RKO (cell line): Measurements from ENCODE around the gene SMG1.
"Not testable (repeated sequence)": the region's sequence is repeated elsewhere in the genome, so short reads cannot be mapped to it uniquely, and the experiment has no call there.

Experiments used
- DNase-seq: peaks from one replicate; pipeline ENCODE4 v3.0.0-alpha.2; 2016; ENCODE audit warnings: low spot score

SMG1 gene

DNA sequence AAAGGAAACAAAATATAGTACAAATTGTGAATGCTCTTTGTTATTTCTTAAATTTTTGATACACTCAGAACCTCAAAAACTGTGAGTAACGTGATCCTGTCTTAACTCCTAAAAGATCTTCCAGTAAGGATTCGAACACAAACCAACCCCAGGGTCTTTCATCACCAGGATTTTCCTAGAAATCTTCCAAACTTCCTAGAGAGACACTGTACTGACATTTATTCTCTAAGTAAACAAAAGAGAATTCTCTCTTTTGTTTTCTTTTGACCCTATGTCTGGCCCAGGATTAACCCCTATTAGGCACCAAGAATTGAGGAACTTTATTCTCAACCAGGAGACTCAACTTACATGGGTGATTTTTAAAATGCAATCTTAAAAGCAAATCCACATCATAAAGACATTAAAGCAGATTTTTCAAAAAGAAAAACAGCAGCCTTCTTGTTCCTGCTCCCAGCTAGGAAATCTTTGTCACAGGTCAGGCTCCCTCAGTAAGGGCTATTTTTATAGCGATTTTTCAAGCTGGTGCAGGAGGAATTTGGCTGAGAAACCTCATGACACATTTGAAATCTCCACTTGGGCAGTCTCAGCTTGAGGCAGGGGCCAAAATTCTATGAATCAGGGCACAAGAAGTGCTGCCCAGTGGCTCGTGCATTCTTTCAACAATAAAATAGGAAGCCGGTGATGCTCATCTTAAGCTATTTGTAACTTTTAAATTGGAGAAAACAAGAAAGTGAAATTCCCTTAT lies 6.2 kb upstream of the SMG1 start:
- DNase-seq = peak; percentile 27

DNA sequence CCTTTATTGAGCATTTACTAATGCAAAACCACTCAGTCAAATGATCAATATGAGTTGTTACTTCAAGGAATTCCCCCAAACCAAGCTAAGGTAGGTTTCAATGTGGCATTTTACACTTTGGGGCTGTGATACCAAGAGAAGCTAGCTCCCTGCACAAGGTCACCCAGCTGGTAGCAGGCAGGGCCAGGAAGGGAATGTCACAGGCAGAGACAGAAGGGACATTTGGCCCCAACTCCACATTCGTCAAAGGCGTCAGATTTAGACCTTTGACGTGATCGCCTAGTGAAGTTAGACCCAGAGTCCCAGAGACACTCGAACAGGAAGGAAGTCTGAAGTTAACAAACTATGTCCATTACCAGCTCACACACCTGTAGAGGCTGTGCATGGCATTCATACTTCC lies 5.5 kb upstream of the SMG1 start:
- no peak for DNase-seq

DNA sequence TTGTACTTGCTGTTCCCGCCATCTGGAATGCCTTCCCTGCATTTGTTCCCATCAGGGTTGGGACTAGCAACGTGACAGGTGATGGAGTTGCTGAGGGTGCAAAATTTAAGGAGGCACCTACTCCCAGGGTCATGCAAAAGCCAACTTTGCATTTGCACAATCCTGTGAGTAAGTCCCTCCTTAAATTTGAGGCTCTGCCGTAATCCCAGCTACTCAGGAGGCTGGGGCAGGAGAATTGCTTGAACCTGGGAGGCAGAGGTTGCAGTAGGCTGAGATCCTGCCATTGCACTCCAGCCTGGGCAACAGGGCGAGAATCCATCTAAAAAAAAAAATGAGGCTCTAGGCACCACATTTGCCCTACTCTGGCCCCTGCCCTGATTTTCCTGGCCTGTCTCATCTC lies 3.9 kb upstream of the SMG1 start:
- not testable (repeated sequence) for DNase-seq

DNA sequence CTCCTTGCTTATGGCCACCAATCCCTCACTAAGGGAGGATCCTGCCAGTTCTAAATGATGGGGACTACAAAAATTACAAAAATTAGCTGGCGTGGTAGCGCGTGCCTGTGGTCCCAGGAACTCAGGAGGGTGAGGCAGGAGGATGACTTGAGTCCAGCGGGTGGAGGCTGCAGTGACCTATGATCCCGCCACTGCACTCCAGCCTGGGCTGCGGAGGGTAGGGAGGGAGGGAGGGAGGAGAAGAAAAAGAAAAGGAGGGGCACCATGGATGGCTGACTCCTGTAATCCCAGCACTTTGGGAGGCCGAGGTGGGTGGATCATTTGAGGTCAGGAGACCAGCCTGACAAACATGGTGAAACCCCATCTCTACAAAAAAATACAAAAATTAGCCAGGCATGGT lies 1.9 kb upstream of the SMG1 start:
- DNase-seq = not testable (repeated sequence)

DNA sequence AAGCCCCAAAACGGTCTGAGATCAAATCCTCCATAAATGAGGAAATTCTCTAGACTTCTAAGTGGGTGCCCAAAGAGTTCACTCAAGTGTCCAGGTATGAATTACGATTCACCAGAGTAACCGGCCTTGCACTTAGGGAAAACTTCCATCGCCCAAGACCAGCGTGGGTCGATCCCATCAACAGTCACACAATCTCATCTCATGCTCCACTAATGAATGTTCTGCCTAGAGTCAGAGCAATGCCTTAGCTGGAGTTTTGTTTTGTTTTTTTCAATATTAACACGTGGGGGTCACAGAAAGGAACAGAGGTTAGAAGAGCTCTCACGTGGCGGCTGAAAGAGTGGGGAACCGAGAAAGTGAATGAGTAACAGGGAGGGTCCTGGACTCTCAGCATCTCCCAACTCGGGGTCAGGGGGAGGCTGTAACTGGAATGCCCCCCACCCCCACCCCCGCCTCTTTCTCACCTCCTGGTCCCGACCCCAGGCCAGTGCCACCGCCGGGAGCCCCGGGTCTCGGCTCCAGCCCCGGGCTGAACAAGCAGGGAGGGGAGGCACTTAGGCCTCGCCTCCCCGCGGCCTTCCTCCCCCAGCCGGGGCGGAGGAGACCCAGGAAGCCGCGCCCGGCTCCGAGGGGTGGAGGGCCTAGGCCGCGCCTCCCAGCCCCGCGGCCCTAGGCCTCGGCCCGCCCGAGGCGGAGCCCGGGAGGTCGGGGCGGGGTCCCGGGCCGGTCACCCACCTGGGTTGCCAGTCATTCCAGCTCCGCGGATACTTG lies 808 bp downstream of the SMG1 start:
- DNase-seq = peak; percentile 67

DNA sequence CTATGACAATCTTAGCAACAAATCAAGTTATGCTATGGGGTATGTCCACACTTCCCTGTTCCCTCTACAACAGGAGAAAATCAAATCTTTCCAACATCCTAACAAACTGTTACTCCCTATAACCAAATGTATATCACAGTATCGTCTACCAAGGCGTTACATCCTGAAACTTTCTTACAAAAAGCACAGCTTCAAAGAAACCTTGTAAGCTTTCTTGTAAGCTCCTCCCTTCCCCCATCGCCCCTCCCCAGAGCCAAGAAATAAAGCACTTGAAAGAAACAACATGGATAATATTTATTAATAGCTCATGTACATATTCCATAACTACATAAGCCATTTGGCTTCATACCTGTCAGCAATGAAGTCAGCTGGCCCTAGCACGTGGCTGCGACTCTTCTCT lies 2.3 kb downstream of the SMG1 start:
- DNase-seq = not testable (repeated sequence)

DNA sequence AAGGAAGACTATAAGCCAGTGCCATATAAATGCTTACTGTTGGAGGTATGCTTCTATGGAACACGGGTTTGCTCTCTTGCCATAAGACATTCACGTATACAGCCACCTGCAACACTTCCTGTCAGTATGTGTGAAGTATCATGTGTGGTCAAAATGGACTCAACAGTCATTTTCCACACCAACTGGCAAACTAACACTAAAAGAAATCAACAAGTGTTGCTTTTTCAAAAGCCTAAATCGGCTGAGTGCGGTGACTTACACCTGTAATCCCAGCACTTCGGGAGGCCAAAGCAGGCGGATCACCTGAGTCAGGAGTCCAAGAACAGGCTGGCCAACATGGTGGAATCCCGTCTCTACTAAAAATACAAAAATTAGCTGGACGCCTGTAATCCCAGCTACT lies 3.1 kb downstream of the SMG1 start:
- DNase-seq = not testable (repeated sequence)

DNA sequence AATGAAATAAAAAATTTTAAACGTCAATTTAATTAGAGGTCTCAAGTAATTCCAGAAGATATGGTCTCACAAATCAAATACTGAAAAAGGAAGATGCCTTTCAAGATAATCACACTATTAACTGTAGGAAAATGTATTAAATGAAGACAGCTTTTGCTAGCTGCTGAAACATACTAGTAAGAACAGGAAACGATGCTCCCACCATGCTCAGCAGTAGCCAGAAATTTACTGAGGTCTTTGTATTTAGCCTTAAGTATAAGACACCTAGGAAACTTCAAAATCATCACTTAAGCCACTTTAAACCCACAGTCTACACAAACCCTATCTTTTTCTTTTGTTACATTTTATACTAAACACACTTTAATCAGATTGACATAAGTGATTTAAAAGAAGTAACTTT lies 16.6 kb downstream of the SMG1 start:
- not testable (repeated sequence) for DNase-seq

DNA sequence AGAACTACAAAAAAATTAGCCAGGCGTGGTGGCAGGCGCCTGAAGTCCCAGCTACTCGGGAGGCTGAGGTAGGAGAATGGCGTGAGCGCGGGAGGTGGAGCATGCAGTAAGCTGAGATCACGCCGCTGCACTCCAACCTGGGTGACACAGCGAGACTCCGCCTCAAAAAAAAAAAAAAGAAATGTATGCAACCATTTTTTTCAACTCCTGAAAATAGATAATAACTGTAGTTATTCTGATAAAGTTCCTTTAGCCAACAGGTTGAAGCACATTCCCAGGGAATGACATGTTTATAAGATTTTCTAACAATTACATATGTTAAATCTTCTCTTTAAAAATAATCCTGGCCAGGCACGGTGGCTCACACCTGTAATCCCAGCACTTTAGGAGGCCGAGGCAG lies 17.5 kb downstream of the SMG1 start:
- DNase-seq = not testable (repeated sequence)

DNA sequence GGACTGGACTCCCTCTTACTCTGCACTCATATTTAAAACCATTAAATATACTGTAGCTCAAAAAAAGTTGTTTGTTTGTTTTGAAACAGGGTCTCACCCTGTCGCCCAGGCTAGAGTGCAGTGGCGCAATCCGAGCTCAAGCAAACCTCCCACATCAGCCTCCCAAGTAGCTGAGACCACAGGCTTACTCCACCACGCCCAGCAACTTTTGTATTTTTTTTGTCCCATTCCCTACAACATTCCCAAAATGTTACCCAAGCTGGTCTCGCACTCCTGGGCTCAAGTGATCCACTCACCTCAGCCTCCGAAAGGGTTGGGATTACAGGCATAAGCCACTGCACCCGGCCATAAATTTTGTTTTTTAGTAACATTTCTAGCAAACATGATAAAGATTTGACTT lies 23.4 kb downstream of the SMG1 start:
- DNase-seq = not testable (repeated sequence)

DNA sequence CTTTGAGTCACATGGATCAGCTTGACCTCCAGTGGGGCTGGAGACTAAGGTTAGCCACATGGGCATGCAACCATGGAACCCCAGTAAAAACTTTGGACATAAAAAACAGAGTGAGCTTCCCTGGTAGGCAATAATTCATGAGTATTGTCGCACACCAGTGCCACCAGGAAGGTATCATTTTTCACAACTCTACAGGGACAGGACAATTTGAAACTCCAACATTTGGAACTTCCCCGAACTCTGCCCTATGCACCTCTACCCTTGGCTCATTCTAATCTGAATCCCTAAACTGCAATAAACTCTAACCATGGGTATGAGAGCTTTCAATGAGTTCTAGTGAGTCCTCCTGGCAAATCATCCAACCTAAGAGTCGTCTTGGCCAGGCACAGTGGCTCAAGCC lies 24.2 kb downstream of the SMG1 start:
- not testable (repeated sequence) for DNase-seq

DNA sequence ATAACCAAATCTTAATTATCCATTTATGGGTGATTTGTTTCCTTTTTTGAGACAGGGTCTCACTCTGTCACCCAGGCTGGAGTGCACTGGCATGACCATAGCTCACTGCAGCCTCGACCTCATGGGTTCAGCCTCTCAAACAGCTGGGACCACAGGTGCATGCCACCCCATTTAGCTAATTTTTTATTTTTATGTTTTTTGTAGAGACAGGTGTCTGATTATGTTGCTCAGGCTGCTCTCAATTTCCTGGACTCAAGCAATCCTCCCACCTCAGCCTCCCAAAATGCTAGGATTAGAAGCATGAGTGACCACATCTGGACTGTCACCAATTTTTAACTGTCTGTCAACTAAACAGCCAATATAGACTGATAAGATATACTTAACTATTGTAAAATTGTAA lies 25.0 kb downstream of the SMG1 start:
- DNase-seq = not testable (repeated sequence)

DNA sequence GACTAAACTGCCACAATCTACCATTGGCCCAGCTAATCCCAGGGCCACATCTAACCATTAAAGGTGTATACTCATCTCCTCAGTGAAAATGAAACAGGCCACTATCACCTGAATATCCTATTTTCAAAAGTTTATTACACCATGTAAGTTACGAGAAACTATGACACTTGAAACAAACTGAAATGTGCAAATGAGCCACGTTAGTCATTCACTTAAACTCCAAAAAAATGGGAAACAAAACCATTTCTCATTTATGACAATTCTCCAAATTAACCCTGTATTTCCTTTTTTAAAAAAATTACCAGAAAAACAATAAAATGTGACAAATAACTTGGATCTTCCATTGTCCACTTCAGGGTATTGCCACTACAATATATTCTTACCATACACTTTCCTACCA lies 41.8 kb downstream of the SMG1 start:
- DNase-seq = not testable (repeated sequence)

DNA sequence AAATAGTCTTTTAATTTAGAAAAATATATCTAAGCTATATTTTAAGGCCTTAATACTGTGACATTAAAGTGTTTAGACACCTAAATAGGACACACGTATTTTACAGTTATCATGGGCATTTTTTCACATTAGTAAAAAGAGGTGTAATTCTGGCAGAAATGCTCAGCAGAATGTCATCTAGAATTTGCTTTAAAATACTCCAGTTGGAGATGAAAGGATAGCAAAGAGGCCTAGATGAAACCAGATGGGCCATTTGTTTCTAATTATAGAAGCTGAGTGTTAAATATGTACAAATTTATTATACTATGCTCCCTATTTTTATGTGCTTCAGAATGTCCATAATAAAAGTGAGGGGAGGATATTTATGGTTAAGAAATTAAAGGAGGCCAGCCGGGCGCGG lies 48.5 kb downstream of the SMG1 start:
- DNase-seq = not testable (repeated sequence)

DNA sequence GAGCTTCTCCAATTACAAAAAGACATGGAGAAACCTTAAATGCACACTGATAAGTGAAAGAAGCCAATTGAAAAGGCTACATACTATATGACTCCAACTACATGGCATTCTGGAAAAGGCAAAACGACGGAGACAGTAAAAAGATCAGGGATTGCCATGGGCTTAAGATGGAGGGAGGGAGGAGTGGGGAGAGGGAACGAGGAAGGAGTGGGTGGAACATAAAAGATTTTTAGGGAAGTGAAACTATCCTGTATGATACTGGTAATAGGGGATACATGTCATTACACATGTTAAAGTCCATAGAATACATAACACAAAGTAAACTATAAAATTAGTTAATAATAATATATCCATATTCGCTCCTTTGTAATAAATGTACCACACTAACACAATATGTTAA lies 48.9 kb downstream of the SMG1 start:
- DNase-seq = not testable (repeated sequence)

DNA sequence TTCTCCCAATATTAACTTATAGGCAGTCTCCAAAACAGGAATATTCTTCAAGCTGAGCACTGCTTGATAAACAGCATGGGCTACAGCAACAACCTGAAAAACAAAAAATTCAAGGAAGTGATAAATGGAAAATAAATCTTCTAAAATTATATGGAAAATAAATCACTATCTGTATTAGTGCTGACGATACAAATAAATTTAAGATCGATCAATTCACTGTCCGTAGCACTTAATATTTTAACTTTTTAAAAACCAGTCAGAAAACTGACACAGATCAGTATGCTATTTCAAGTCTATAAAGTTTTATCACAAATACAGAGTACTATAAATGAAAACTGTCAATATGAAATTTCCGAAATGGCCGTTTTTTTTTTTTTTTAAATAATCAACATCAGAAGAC lies 49.9 kb downstream of the SMG1 start:
- not testable (repeated sequence) for DNase-seq

DNA sequence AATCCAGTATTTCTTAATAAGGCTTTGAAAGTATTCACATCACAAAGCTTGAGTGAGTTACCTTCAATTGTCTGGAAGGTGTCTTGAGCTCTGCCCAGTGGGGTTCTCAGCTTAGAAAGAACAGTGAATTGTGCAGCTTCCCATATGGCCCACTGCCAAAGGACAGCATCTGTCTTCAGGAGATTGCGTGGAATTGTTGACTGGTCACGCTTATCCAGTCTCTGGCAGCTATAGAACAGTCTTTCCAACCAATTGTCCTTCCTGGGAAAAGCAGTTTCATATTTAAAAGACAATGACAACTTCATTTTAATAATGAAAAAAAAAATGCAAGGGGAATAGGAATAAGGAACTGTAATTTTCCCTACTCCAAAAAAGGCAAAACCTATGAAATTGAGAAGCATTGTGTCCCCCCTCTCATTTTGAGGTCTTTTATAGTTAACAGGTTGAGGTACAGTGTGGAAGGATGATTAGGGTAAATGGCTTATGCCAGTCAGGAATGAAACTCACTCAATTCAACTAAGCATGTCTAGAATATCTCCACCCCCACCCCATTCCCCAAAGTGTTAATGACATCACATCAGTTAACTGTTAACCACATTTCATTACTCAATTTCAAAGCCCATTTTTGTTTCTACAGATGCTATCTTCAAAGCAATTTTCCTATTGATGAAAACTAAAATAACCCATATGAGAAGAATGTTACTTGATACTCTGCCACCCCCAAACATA lies 57.0 kb downstream of the SMG1 start:
- DNase-seq = not testable (repeated sequence)

DNA sequence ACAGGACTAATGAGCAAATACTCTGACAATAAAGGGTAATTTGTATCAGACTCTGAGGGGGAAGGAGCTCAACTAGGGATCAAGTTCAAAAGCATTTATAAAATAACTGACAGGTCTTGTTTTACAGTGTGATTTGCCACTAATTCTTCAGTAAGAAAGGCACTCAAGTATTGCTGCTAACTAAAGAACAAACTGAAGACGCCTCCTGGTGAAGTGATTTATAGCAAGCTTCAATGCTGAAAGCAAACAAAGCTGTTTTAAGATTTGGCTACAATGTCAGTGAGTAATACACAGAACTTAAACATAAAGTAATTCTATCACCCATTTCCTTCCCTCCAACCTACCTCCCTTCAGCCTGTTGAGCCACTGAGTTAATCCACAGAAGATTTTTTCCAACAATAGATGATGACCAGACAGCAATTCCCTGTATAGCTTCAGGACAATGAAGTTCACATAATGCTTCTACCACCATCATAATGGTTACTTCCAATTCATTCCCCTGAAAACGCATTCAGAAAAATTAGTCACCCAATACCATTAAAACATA lies 59.9 kb downstream of the SMG1 start:
- not testable (repeated sequence) for DNase-seq

DNA sequence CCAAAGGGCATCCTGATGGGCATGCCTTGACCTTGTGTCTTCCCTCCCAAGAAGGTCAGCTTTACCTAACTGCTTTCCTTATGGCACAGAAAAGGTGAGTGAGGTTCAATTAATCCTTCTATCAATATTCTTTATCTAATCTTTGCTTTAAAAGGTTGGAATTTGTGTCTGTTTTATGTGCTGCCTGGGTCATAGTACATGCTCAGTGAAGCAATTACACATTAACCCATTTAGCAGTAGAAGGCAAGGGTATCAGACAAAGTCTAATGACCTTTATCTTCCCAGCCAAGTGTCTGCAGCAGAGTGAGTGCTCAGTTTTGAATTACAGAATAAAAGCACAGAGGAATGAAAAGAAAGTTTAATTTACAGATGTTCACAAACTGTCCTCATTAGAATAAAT lies 63.3 kb downstream of the SMG1 start:
- not testable (repeated sequence) for DNase-seq

DNA sequence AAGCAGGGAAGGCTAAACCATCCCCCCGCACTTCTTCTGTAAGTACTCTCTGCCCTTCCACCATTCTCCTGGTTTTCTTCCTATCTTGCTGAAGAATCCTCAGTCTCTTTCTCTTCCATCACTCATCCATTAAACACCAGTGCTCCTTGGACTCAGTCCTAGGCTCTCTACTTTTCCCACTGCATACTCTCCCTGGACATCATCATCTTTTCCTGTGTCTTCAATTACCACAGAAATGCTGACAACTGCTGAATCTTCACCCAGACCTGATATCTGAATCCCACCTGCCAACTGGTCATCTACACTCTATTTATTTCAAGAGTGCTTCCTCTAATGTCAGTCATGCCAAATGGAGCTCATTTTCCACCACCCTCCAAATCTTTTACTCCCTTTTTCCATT lies 71.0 kb downstream of the SMG1 start:
- DNase-seq = no peak

DNA sequence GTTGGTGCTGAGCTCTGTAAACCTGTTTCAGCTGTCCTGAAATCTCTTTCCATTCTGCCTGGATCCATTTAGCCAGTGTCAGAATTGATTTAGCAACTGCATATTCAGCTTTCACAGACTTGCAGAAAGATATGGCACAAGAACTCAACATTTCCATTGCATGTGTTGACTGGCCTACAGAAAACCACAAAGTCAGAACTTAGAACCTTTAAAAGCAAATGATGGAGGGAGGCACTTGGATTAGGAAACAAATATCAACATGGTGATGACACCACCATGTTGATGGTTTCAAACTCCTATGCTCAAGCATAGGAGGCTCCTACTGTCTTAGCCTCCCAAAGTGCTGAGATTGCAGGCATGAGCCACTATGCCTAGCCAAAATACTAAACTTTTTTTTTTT lies 72.5 kb downstream of the SMG1 start:
- DNase-seq = no peak

DNA sequence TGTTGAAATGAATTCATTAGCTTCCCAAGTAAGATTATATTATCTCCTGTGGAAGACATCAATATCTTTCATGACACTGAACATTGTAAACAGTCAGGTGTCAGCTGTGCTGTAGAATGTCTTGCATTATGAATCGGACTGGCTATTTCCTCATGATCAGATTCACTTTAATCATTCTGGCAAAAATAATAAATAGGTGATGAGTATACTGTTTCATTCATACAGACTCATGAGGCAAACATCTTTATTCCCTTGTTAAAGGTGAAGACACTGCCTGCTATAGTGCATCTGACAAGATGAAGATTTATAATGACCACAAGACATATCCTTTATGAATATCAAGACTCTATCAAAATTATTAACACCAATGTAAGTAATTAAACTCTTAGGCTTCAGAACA lies 73.6 kb downstream of the SMG1 start:
- DNase-seq = no peak

DNA sequence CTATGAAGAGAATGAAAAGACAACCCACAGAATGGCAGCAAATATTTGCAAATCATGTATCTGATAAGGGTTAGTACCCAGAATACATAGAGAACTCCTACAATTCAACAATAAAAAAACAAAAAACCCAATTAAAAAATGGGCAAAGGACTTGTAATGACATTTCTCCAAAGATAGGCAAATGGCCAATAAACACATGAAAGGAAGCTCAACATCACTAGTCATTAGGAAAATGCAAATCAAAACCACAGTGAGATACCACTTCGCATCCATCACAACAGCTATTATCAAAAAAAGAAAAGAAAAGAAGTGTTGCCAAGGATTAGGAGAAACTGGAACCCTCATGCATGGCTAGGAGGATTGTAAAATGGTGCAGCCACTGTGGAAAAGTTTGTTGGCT lies 79.8 kb downstream of the SMG1 start:
- no peak for DNase-seq
